Rectal smooth muscle tissue (tissue), 1 donor: ENCODE measurements around the gene SELENOP.
"Not testable (repeated sequence)": the region's sequence is repeated elsewhere in the genome, so short reads cannot be mapped to it uniquely, and the experiment has no call there.

Experiments used
- H3K27ac ChIP-seq: one replicate; pipeline ENCODE4 v1.7.0; 2013; ENCODE audit warnings: low read depth, low read length, inconsistent platforms
- H3K27me3 ChIP-seq: one replicate; pipeline ENCODE4 v1.7.0; 2013; ENCODE audit warnings: low read length; ENCODE audit not compliant: control insufficient read depth, insufficient read depth
- H3K36me3 ChIP-seq: one replicate; pipeline ENCODE4 v1.7.0; 2013; ENCODE audit warnings: low read length; ENCODE audit not compliant: control insufficient read depth, insufficient read depth
- H3K4me1 ChIP-seq: one replicate; pipeline ENCODE4 v1.7.0; 2013; ENCODE audit warnings: low read length; ENCODE audit not compliant: control insufficient read depth, insufficient read depth
- H3K4me3 ChIP-seq: one replicate; pipeline ENCODE4 v1.7.0; 2013; ENCODE audit warnings: low read length
- H3K9ac ChIP-seq: one replicate; pipeline ENCODE4 v1.7.0; 2013; ENCODE audit warnings: low read length

The SELENOP gene

GRCh38 chr5:42811591-42812446, at the start of gene SELENOP:
Gene SELENOP (minus strand): TSS chr5:42811892. CDS start chr5:42808353, 3,539 bp downstream.
- Histone ChIP-seq H3K4me1 (peaks cover 3% of the 10 kb centered on the region), H3K36me3 (no peaks in the 10 kb centered on the region), H3K27me3 (no peaks in the 10 kb centered on the region), H3K4me3 (peak within 1 kb of the TSS; percentile 73), H3K27ac (peak within 1 kb of the TSS; percentile 67), H3K9ac (peak within 1 kb of the TSS; percentile 17)

- H3K4me1 ChIP-seq = no peaks in the 10 kb centered on the region
- no peak overlapping the region for H3K4me3 ChIP-seq
- no peak overlapping the region for H3K9ac ChIP-seq
- no peaks in the 10 kb centered on the region for H3K27me3 ChIP-seq
- H3K36me3 ChIP-seq = no peaks in the 10 kb centered on the region
- no peak overlapping the region for H3K27ac ChIP-seq
These were observed 47.0 kb upstream of the SELENOP start for GRCh38 chr5:42858687-42859086.

- Histone ChIP-seq H3K4me1 (no peaks in the 10 kb centered on the region), H3K27ac (no peak overlapping the region), H3K4me3 (no peak overlapping the region), H3K9ac (no peak overlapping the region), H3K27me3 (no peaks in the 10 kb centered on the region), H3K36me3 (no peaks in the 10 kb centered on the region)
These were observed 46.4 kb upstream of the SELENOP start for GRCh38 chr5:42858031-42858643.

GRCh38 chr5:42855811-42856210, 44.1 kb upstream of the SELENOP start:
- Histone ChIP-seq H3K9ac (no peak overlapping the region), H3K4me3 (no peak overlapping the region), H3K36me3 (no peaks in the 10 kb centered on the region), H3K4me1 (no peaks in the 10 kb centered on the region), H3K27me3 (no peaks in the 10 kb centered on the region), H3K27ac (no peak overlapping the region)

GRCh38 chr5:42855386-42855785, 43.7 kb upstream of the SELENOP start:
- no peaks in the 10 kb centered on the region for H3K36me3 ChIP-seq
- H3K27ac ChIP-seq = no peak overlapping the region

GRCh38 chr5:42854795-42855194, 43.1 kb upstream of the SELENOP start:
- H3K4me3 ChIP-seq = no peak overlapping the region
- H3K27ac ChIP-seq = no peak overlapping the region
- no peaks in the 10 kb centered on the region for H3K36me3 ChIP-seq
- H3K4me1 ChIP-seq = no peaks in the 10 kb centered on the region
- H3K9ac ChIP-seq = no peak overlapping the region
- H3K27me3 ChIP-seq = no peaks in the 10 kb centered on the region

More at GRCh38 chr5:42855386-42855785, 43.7 kb upstream of the SELENOP start:
- Histone ChIP-seq H3K4me3 (no peak overlapping the region), H3K9ac (no peak overlapping the region), H3K4me1 (no peaks in the 10 kb centered on the region), H3K27me3 (no peaks in the 10 kb centered on the region)

- Histone ChIP-seq H3K9ac (no peak overlapping the region), H3K4me3 (no peak overlapping the region), H3K36me3 (no peaks in the 10 kb centered on the region), H3K27ac (no peak overlapping the region), H3K4me1 (no peaks in the 10 kb centered on the region), H3K27me3 (no peaks in the 10 kb centered on the region)
These were observed 41.1 kb upstream of the SELENOP start for GRCh38 chr5:42852826-42853225.

- Histone ChIP-seq H3K4me1 (no peaks in the 10 kb centered on the region), H3K4me3 (no peak overlapping the region)
These were observed 39.8 kb upstream of the SELENOP start for GRCh38 chr5:42851481-42851880.

GRCh38 chr5:42848545-42848944, 36.9 kb upstream of the SELENOP start:
- no peak overlapping the region for H3K4me3 ChIP-seq
- H3K9ac ChIP-seq = no peak overlapping the region
- H3K36me3 ChIP-seq = no peaks in the 10 kb centered on the region
- no peaks in the 10 kb centered on the region for H3K27me3 ChIP-seq
- no peak overlapping the region for H3K27ac ChIP-seq
- no peaks in the 10 kb centered on the region for H3K4me1 ChIP-seq

More at GRCh38 chr5:42851481-42851880, 39.8 kb upstream of the SELENOP start:
- no peaks in the 10 kb centered on the region for H3K36me3 ChIP-seq
- H3K27ac ChIP-seq = no peak overlapping the region
- H3K9ac ChIP-seq = no peak overlapping the region
- H3K27me3 ChIP-seq = no peaks in the 10 kb centered on the region

- H3K36me3 ChIP-seq, H3K27ac ChIP-seq, H3K4me3 ChIP-seq, H3K9ac ChIP-seq, H3K4me1 ChIP-seq, H3K27me3 ChIP-seq: not testable (repeated sequence)
These were observed 32.7 kb upstream of the SELENOP start for GRCh38 chr5:42844408-42844807.

- Histone ChIP-seq H3K4me3 (no peak overlapping the region), H3K9ac (no peak overlapping the region), H3K27ac (no peak overlapping the region), H3K36me3 (no peaks in the 10 kb centered on the region), H3K27me3 (no peaks in the 10 kb centered on the region), H3K4me1 (no peaks in the 10 kb centered on the region)
These were observed 32.1 kb upstream of the SELENOP start for GRCh38 chr5:42843675-42844292.

- Histone ChIP-seq H3K27ac (no peak overlapping the region), H3K4me3 (no peak overlapping the region)
These were observed 31.4 kb upstream of the SELENOP start for GRCh38 chr5:42842921-42843641.

More at GRCh38 chr5:42842921-42843641, 31.4 kb upstream of the SELENOP start:
- no peaks in the 10 kb centered on the region for H3K36me3 ChIP-seq
- no peak overlapping the region for H3K9ac ChIP-seq
- H3K4me1 ChIP-seq = no peaks in the 10 kb centered on the region
- H3K27me3 ChIP-seq = no peaks in the 10 kb centered on the region
